Adrenal gland (tissue), 19 donors: ENCODE results near the gene PGBD5. TPM values are rescaled to one million over a fixed set of nuclear protein-coding genes. Genes with fewer than 3 reads are reported as not detected.
"Not testable (repeated sequence)": the region's sequence is repeated elsewhere in the genome, so short reads cannot be mapped to it uniquely, and the experiment has no call there.

ENCODE experiments used
- DNase-seq, 7 donors: peaks; one replicate each; pipeline ENCODE4 v3.0.0-alpha.2; 2019 to 2020
- H3K27ac ChIP-seq, 5 donors: fragments of 200-600 bp; sonication (generic) in 4 of 5; 1 replicate in 3 of 5; 2 replicates in 2 of 5; pipeline versions ENCODE4 v1.5.1 to v1.8.0; 2016 to 2020; ENCODE audit warnings: mild to moderate bottlenecking in 1 of 5
- H3K27me3 ChIP-seq: fragments of 200-600 bp; 2 replicates; pipeline ENCODE4 v1.8.0; 2021
- H3K36me3 ChIP-seq, 2 donors: fragments of 200-600 bp; replicated peaks in 1 of 2; 1 replicate in 1 of 2; 2 replicates in 1 of 2; pipeline versions ENCODE4 v1.5.1 to v1.8.0; 2018 to 2022
- H3K4me1 ChIP-seq, 2 donors: fragments of 200-600 bp; replicated peaks in 1 of 2; 1 replicate in 1 of 2; 2 replicates in 1 of 2; pipeline versions ENCODE4 v1.5.1 to v1.8.0; 2018 to 2021
- H3K4me3 ChIP-seq, 4 donors: fragments of 200-600 bp; sonication (generic) in 3 of 4; one replicate each; pipeline ENCODE4 v1.5.1; 2016 to 2018
- H3K9me3 ChIP-seq, 3 donors: fragments of 200-600 bp; sonication (generic) in 1 of 3; replicated peaks in 1 of 3; 1 replicate in 2 of 3; 2 replicates in 1 of 3; pipeline versions ENCODE4 v1.5.1 to v1.8.0; 2016 to 2021
- POLR2A ChIP-seq, 2 donors: fragments of 450-650 bp; IDR thresholded peaks; one replicate each; pipeline ENCODE4 v1.6.1; 2017; ENCODE audit warnings: antibody characterized with exemption in 2 of 2, mild to moderate bottlenecking in 2 of 2, moderate library complexity in 1 of 2
- WGBS, 4 donors: extraction: QIAGEN DNeasy Blood & Tissue Kit in 2 of 4; methylation state at CpG; one replicate each; pipeline versions ENCODE4 v1.1.5 to v1.1.7; 2013 to 2017; 5-methylcytosine and 5-hydroxymethylcytosine counted together
- intact Hi-C, 2 donors: fragments of 100-400 bp; cut with DNase I; formaldehyde crosslinking; loops; one replicate each; pipeline versions ENCODE4 v1.14.1 to v1.15.0; 2022 to 2023
- long read RNA-seq, 10 donors: library from polyadenylated mRNA in 3 of 10; unstranded in 2 of 10; stranded (forward) in 1 of 10; transcript quantifications; one replicate each; pipeline ENCODE4 v2.0.0 and lab custom pipeline, GENCODE V29; 2021 to 2026
- polyA plus RNA-seq, 3 donors: library from polyadenylated mRNA; stranded (reverse); fragments of 200-250 nt in 2 of 3; fragments of 350-450 nt in 1 of 3; fragmentation: Illumina TruSeq in 1 of 3; extraction: RNeasy Lipid Tissue Mini Kit (QIAGEN cat#74804) in 1 of 3; gene quantifications; one replicate each; pipeline ENCODE4 v1.2.3, GENCODE V29; 2013 to 2014
- total RNA-seq, 9 donors: library from RNA; depleted of rRNA in 4 of 9; stranded (reverse); fragments of >200 nt in 4 of 9; fragments of 120-200 nt in 1 of 9; fragmentation: NEBNext Ultra II Directional in 1 of 9; extraction: Animal tissue kit (Norgen Biotek cat#: 25700) in 1 of 9; gene quantifications; one replicate each; pipeline versions ENCODE4 v1.1.0 to v1.2.4, GENCODE V29; 2013 to 2023
- TF ChIP-seq, protein P1 (sequence below), 6 experiments: fragments of 450-650 bp in 4 of 6; fragments of 200-600 bp in 2 of 6; sonication (generic) in 1 of 6; IDR thresholded peaks; 1 replicate in 5 of 6; 2 replicates in 1 of 6; pipeline versions ENCODE4 v1.5.1 to v1.8.0; 2016 to 2021; ENCODE audit warnings: antibody characterized with exemption in 6 of 6, mild to moderate bottlenecking in 2 of 6, moderate library complexity in 1 of 6
- donor health status: healthy with polysubstance abuse.
- donor health status: Bipolar disorder and iron deficiency.
- donor health status: DM: yes; HTN: yes; CAD: no.
- donor health status: DM: no; HTN: no; CAD: no.
- donor health status: DM: no; HTN: no; CAD: no.
- donor health status: DM: yes; HTN: yes; CAD: no.

The PGBD5 gene
- total RNA-seq = 10 to 100 TPM in 5 of 9 donors, 1 to 10 TPM in 4; 2.9 to 27.9 (median 12.7) TPM
- polyA plus RNA-seq = 10 to 100 TPM in 1 of 3 donors, 1 to 10 TPM in 2; 1.5 to 10.5 (median 4.1) TPM
- long read RNA-seq, donor 1 = 0 reads
- long read RNA-seq, donor 2 = 0 reads
- long read RNA-seq, donor 3 = 0 reads
- long read RNA-seq, donor 4, partial matches to known transcripts = 1 of 1 reads
- long read RNA-seq, donor 4, other reads (novel, unspliced or antisense) = 0 of 1 reads
- long read RNA-seq, donor 5, full-length matches to known transcripts = 55 of 66 reads
- long read RNA-seq, donor 5, partial matches to known transcripts = 6 of 66 reads
- long read RNA-seq, donor 5, other reads (novel, unspliced or antisense) = 5 of 66 reads
- long read RNA-seq, donor 6, partial matches to known transcripts = 1 of 3 reads
- long read RNA-seq, donor 6, other reads (novel, unspliced or antisense) = 2 of 3 reads
- long read RNA-seq, donor 7 = 0 reads
- long read RNA-seq, donor 8, full-length matches to known transcripts = 1 of 1 reads
- long read RNA-seq, donor 8, partial matches to known transcripts = 0 of 1 reads
- long read RNA-seq, donor 8, other reads (novel, unspliced or antisense) = 0 of 1 reads
- long read RNA-seq, donor 9 = 0 reads
- long read RNA-seq, donor 10, full-length matches to known transcripts = 1 of 1 reads
- long read RNA-seq, donor 10, partial matches to known transcripts = 0 of 1 reads
- long read RNA-seq, donor 10, other reads (novel, unspliced or antisense) = 0 of 1 reads

- Histone ChIP-seq H3K4me3 (peak within 1 kb of the TSS in 3 of 4 donors; percentile 3 to 75 (median 10)), H3K4me1 (peaks cover 6 to 26% of the 10 kb centered on the region in 2 donors), H3K27ac (peak within 1 kb of the TSS in 2 of 5 donors; percentile 44 to 61), H3K27me3 (no peaks in the 10 kb centered on the region), H3K36me3 (no peaks in the 10 kb centered on the region), H3K9me3 (no peaks in the 10 kb centered on the region)
- TF ChIP-seq POLR2A (IDR thresholded peaks at IDR 0.05) = peak; percentile 33 to 45
- TF ChIP-seq, protein P1, sequence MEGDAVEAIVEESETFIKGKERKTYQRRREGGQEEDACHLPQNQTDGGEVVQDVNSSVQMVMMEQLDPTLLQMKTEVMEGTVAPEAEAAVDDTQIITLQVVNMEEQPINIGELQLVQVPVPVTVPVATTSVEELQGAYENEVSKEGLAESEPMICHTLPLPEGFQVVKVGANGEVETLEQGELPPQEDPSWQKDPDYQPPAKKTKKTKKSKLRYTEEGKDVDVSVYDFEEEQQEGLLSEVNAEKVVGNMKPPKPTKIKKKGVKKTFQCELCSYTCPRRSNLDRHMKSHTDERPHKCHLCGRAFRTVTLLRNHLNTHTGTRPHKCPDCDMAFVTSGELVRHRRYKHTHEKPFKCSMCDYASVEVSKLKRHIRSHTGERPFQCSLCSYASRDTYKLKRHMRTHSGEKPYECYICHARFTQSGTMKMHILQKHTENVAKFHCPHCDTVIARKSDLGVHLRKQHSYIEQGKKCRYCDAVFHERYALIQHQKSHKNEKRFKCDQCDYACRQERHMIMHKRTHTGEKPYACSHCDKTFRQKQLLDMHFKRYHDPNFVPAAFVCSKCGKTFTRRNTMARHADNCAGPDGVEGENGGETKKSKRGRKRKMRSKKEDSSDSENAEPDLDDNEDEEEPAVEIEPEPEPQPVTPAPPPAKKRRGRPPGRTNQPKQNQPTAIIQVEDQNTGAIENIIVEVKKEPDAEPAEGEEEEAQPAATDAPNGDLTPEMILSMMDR (IDR thresholded peaks at IDR 0.05) = no peak
- peak; percentile 75 to 85 (median 82) for DNase-seq
- intact Hi-C loops = no loop called here
- WGBS, 4 donors = 2 to 10% (median 4%) methylated on average over 15 to 90 of the region's 93 CpGs
These were observed at the start of gene PGBD5 for GRCh38 chr1:230426246-230427093. TSS of gene PGBD5 (minus strand) at chr1:230426332. CDS start at chr1:230425928, 404 bp downstream.

DNA sequence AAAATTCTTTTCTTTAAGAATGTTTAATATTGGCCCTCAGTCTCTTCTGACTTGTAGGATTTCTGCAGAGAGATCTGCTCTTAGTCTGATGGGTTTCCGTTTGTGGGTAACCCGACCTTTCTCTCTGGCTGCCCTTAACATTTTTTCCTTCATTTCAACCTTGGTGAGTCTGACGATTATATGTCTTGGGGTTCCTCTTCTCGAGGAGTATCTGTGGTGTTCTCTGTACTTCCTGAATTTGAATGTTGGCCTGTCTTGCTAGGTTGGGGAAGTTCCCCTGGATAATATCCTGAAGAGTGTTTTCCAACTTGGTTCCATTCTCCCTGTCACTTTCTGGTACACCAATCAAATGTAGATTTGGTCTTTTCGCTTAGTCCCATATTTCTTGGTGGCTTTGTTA, 48.8 kb upstream of the PGBD5 start:
- 74 to 80% (median 79%) methylated on average over 5 of the region's 5 CpGs for WGBS, 4 donors
- H3K9me3 ChIP-seq, H3K27me3 ChIP-seq, H3K27ac ChIP-seq, DNase-seq, intact Hi-C loops, H3K4me1 ChIP-seq, H3K36me3 ChIP-seq, H3K4me3 ChIP-seq: not testable (repeated sequence)

GRCh38 chr1:230470750-230471149, 44.6 kb upstream of the PGBD5 start:
- H3K4me3 ChIP-seq, H3K36me3 ChIP-seq, H3K9me3 ChIP-seq, intact Hi-C loops, H3K27me3 ChIP-seq, DNase-seq, H3K27ac ChIP-seq, H3K4me1 ChIP-seq: not testable (repeated sequence)
- 85 to 97% (median 91%) methylated on average over 1 of the region's 1 CpG for WGBS, 4 donors

GRCh38 chr1:230469271-230469670, 43.1 kb upstream of the PGBD5 start:
- Histone ChIP-seq H3K27me3 (no peaks in the 10 kb centered on the region), H3K4me1 (peaks cover 6 to 7% of the 10 kb centered on the region in 2 donors), H3K4me3 (no peak overlapping the region), H3K36me3 (no peaks in the 10 kb centered on the region), H3K27ac (no peak overlapping the region), H3K9me3 (no peaks in the 10 kb centered on the region)
- DNase-seq = no peak
- intact Hi-C loops = no loop called here
- TF ChIP-seq, protein P1 (IDR thresholded peaks at IDR 0.05) = no peak
- no peak for TF ChIP-seq POLR2A (IDR thresholded peaks at IDR 0.05)

DNA sequence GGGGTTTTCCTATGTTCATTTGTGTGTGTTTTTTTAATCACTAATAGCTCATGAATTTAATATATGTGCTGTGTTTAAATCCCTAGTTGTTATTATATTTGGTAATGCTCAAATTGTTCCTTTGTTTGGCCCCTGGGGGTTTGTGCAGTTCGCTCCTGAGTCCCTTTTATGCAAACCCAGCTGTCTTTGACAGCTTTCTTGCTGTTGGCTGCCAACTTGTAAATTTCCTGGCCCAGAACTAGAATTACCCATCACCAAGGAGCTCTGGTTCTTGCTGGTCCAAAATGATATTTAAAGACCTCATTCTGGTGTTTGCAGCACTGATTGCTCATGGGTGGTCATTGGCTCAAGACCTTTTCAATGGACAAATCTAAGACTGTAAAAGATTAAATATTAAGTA, 39.6 kb upstream of the PGBD5 start:
- H3K4me1 ChIP-seq = peaks cover 15 to 16% of the 10 kb centered on the region in 2 donors
- no peak for TF ChIP-seq POLR2A (IDR thresholded peaks at IDR 0.05)
- TF ChIP-seq, protein P1 (IDR thresholded peaks at IDR 0.05) = no peak
- H3K27me3 ChIP-seq = no peaks in the 10 kb centered on the region
- H3K27ac ChIP-seq = no peak overlapping the region
- no peak overlapping the region for H3K4me3 ChIP-seq
- no peaks in the 10 kb centered on the region for H3K9me3 ChIP-seq
- no peaks in the 10 kb centered on the region for H3K36me3 ChIP-seq
- 81 to 93% (median 87%) methylated on average over 1 of the region's 1 CpG for WGBS, 4 donors
- intact Hi-C loops = no loop called here
- no peak for DNase-seq
